HG02571 (cell line): ENCODE data around the gene TCEA3.

Experiments
- ATAC-seq: cut with Tn5 transposase; IDR thresholded peaks from one replicate; pipeline ENCODE4 v1.9.1; 2021; ENCODE audit warnings: mild to moderate bottlenecking, moderate library complexity; ENCODE audit not compliant: unreplicated experiment

Gene TCEA3

GRCh38 chr1:23370330-23370708 is 54.2 kb downstream of the TCEA3 start:
- ATAC-seq: no peak

GRCh38 chr1:23369335-23370013 is 55.1 kb downstream of the TCEA3 start, which contains the start of gene ZNF436:
Gene ZNF436, minus strand, starts transcription at chr1:23369836. Its CDS starts 1,831 bp downstream, at chr1:23368005.
- ATAC-seq: no peak

- ATAC-seq: peak; percentile 68
Observed at GRCh38 chr1:23368562-23369334, 55.8 kb downstream of the TCEA3 start.

GRCh38 chr1:23367791-23368561 is 56.6 kb downstream of the TCEA3 start:
- ATAC-seq: peak; percentile 90

GRCh38 chr1:23367451-23367790 is 57.1 kb downstream of the TCEA3 start:
- no peak for ATAC-seq

GRCh38 chr1:23366598-23366997 is 58.0 kb downstream of the TCEA3 start:
- ATAC-seq: no peak

GRCh38 chr1:23366146-23366545 is 58.4 kb downstream of the TCEA3 start:
- ATAC-seq: no peak

- ATAC-seq: no peak
Observed at GRCh38 chr1:23362218-23362713, 62.3 kb downstream of the TCEA3 start.

- ATAC-seq: no peak
Observed at GRCh38 chr1:23358310-23358875, 66.2 kb downstream of the TCEA3 start.

- no peak for ATAC-seq
Observed at GRCh38 chr1:23357138-23357908, 67.2 kb downstream of the TCEA3 start.

- no peak for ATAC-seq
Observed at GRCh38 chr1:23356471-23357137, 67.9 kb downstream of the TCEA3 start.

- ATAC-seq: no peak
Observed at GRCh38 chr1:23354245-23354644, 70.3 kb downstream of the TCEA3 start.

GRCh38 chr1:23352096-23352695 is 72.4 kb downstream of the TCEA3 start:
- ATAC-seq: no peak

- no peak for ATAC-seq
Observed at GRCh38 chr1:23345920-23346319, 78.6 kb downstream of the TCEA3 start.

GRCh38 chr1:23344987-23345472 is 79.5 kb downstream of the TCEA3 start:
- no peak for ATAC-seq

GRCh38 chr1:23344111-23344986 is 80.2 kb downstream of the TCEA3 start, which contains the start of gene HNRNPR:
Gene HNRNPR, minus strand, starts transcription at chr1:23344284. Its CDS starts 3,276 bp downstream, at chr1:23341008.
- peak; percentile 91 for ATAC-seq

GRCh38 chr1:23343221-23344110 is 81.1 kb downstream of the TCEA3 start:
- peak; percentile 15 for ATAC-seq
